Epithelial cell of prostate (primary cell): Measurements from ENCODE around the gene TACC2.

ENCODE experiments used
- DNase-seq: peaks from one replicate; pipeline ENCODE4 v3.0.0-alpha.2; 2011; ENCODE audit warnings: low read depth, low spot score
- H3K27ac ChIP-seq: fragments of 450-650 bp; 2 replicates; pipeline ENCODE4 v1.5.1; 2017; ENCODE audit warnings: mild to moderate bottlenecking

Gene TACC2

GRCh38 chr10:122281018-122281626, 292.2 kb downstream of the TACC2 start:
- no peak overlapping the region for H3K27ac ChIP-seq
- DNase-seq: no peak

GRCh38 chr10:122281751-122282150, 292.8 kb downstream of the TACC2 start:
- DNase-seq: no peak
- H3K27ac ChIP-seq: no peak overlapping the region

- no peak for DNase-seq
- H3K27ac ChIP-seq: no peak overlapping the region
Measured at GRCh38 chr10:122282253-122282671, 293.3 kb downstream of the TACC2 start.

GRCh38 chr10:122282909-122283308, 293.9 kb downstream of the TACC2 start:
- no peak for DNase-seq
- no peak overlapping the region for H3K27ac ChIP-seq

- DNase-seq: no peak
- H3K27ac ChIP-seq: no peak overlapping the region
Measured at GRCh38 chr10:122285506-122286444, 296.8 kb downstream of the TACC2 start.

- DNase-seq: no peak
- no peak overlapping the region for H3K27ac ChIP-seq
Measured at GRCh38 chr10:122286867-122287266, 297.9 kb downstream of the TACC2 start.

- no peak for DNase-seq
Measured at GRCh38 chr10:122287570-122287969, 298.6 kb downstream of the TACC2 start.

GRCh38 chr10:122288262-122288661, 299.3 kb downstream of the TACC2 start:
- DNase-seq: no peak
- H3K27ac ChIP-seq: no peak overlapping the region

More at GRCh38 chr10:122287570-122287969, 298.6 kb downstream of the TACC2 start:
- H3K27ac ChIP-seq: no peak overlapping the region

- no peak overlapping the region for H3K27ac ChIP-seq
- DNase-seq: no peak
Measured at GRCh38 chr10:122288917-122289316, 300.0 kb downstream of the TACC2 start.

GRCh38 chr10:122290334-122290733, 301.4 kb downstream of the TACC2 start:
- H3K27ac ChIP-seq: no peak overlapping the region
- no peak for DNase-seq

- no peak for DNase-seq
- H3K27ac ChIP-seq: peak overlapping the region; percentile 23
Measured at GRCh38 chr10:122290833-122291532, 302.0 kb downstream of the TACC2 start.

- H3K27ac ChIP-seq: peak overlapping the region; percentile 85
- DNase-seq: no peak
Measured at GRCh38 chr10:122291739-122292138, 302.8 kb downstream of the TACC2 start.

- no peak for DNase-seq
- peak overlapping the region; percentile 85 for H3K27ac ChIP-seq
Measured at GRCh38 chr10:122292376-122292775, 303.4 kb downstream of the TACC2 start.

- peak overlapping the region; percentile 85 for H3K27ac ChIP-seq
- no peak for DNase-seq
Measured at GRCh38 chr10:122293156-122293960, 304.4 kb downstream of the TACC2 start.

- H3K27ac ChIP-seq: peak overlapping the region; percentile 85
- peak; percentile 98 for DNase-seq
Measured at GRCh38 chr10:122293961-122294380, 305.0 kb downstream of the TACC2 start.

GRCh38 chr10:122294511-122295450, 305.8 kb downstream of the TACC2 start:
- H3K27ac ChIP-seq: peak overlapping the region; percentile 85
- DNase-seq: no peak

GRCh38 chr10:122295451-122295809, 306.5 kb downstream of the TACC2 start:
- H3K27ac ChIP-seq: no peak overlapping the region

GRCh38 chr10:122296363-122297120, 307.6 kb downstream of the TACC2 start:
- no peak for DNase-seq
- no peak overlapping the region for H3K27ac ChIP-seq

More at GRCh38 chr10:122295451-122295809, 306.5 kb downstream of the TACC2 start:
- no peak for DNase-seq
